HepG2 (cell line): ENCODE measurements around the gene GALNT15.

Source experiments
- JUN ChIP-seq: sonication (generic); formaldehyde crosslinking; IDR thresholded peaks from 2 replicates; pipeline ENCODE4 v1.4.0; 2020; ENCODE audit warnings: mild to moderate bottlenecking, missing genetic modification reagents
- MYC ChIP-seq: sonication (generic); formaldehyde crosslinking; IDR thresholded peaks from 2 replicates; pipeline ENCODE4 v1.9.0; 2021; ENCODE audit warnings: missing genetic modification reagents, borderline replicate concordance
- SATB2 ChIP-seq: sonication (generic); formaldehyde crosslinking; IDR thresholded peaks from 2 replicates; pipeline ENCODE4 v1.5.0; 2020; ENCODE audit warnings: missing genetic modification reagents
- SRSF1 ChIP-seq: fragments of 200-400 bp; formaldehyde crosslinking; optimal IDR thresholded peaks from 2 replicates; pipeline ENCODE3; 2017; ENCODE audit warnings: mild to moderate bottlenecking, low read depth, low read length, moderate library complexity
- STAT6 ChIP-seq: sonication (generic); formaldehyde crosslinking; IDR thresholded peaks from 2 replicates; pipeline ENCODE4 v1.4.0; 2020; ENCODE audit warnings: missing genetic modification reagents, mild to moderate bottlenecking, borderline replicate concordance
- ZNF800 ChIP-seq: sonication (generic); formaldehyde crosslinking; IDR thresholded peaks from 2 replicates; pipeline ENCODE4 v1.4.0; 2020; ENCODE audit warnings: missing genetic modification reagents
- ZSCAN29 ChIP-seq: sonication (generic); formaldehyde crosslinking; conservative IDR thresholded peaks from 2 replicates; pipeline ENCODE4 v1.4.0; 2020; ENCODE audit warnings: mild to moderate bottlenecking, missing genetic modification reagents
- TF ChIP-seq, protein P1 (sequence below): sonication (generic); formaldehyde crosslinking; IDR thresholded peaks from 2 replicates; pipeline ENCODE4 v1.4.0; 2020; ENCODE audit warnings: missing genetic modification reagents

DNA sequence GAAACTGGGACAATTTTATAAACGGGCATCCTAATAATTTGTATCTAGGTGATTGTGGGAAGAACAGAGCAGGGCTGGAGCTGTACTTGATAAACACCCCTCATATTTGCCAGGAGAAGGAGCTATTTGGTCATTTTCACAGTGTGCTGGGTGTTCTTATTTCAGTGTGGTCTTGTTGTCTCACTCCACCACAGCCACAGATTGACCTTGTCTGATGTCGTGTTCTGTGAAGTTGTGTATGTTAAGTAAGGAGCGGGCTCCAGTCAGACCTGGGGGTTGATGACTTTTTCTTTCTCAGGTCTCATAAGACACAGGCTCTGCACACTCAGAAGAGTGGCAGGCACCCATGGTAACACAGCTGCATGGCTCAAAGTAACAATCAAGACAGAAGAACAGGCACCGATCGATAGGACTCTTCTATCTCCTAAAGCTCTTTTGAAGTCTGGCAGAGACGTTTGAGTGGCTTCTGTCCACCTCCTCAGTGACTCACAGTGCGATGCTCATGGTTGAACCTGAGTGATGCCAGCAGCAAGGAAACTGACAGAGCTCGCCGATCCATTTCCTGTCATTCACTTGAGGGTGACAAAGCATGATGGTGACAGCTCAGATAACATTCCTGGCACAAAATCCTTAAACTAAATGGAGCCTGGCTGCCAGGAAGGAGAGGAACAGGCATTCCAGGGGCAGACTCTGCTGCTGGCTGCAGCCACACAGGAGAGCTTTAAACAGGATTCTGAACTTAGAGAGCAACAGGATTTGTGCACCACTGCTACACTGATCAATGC lies 69.4 kb downstream of the GALNT15 start:
- TF ChIP-seq STAT6 (CRISPR knock-in tag), result no peak
- no peak for TF ChIP-seq MYC (CRISPR knock-in tag)
- no peak for TF ChIP-seq ZSCAN29 (CRISPR knock-in tag)
- no peak for TF ChIP-seq JUN (CRISPR knock-in tag)
- TF ChIP-seq, protein P1, sequence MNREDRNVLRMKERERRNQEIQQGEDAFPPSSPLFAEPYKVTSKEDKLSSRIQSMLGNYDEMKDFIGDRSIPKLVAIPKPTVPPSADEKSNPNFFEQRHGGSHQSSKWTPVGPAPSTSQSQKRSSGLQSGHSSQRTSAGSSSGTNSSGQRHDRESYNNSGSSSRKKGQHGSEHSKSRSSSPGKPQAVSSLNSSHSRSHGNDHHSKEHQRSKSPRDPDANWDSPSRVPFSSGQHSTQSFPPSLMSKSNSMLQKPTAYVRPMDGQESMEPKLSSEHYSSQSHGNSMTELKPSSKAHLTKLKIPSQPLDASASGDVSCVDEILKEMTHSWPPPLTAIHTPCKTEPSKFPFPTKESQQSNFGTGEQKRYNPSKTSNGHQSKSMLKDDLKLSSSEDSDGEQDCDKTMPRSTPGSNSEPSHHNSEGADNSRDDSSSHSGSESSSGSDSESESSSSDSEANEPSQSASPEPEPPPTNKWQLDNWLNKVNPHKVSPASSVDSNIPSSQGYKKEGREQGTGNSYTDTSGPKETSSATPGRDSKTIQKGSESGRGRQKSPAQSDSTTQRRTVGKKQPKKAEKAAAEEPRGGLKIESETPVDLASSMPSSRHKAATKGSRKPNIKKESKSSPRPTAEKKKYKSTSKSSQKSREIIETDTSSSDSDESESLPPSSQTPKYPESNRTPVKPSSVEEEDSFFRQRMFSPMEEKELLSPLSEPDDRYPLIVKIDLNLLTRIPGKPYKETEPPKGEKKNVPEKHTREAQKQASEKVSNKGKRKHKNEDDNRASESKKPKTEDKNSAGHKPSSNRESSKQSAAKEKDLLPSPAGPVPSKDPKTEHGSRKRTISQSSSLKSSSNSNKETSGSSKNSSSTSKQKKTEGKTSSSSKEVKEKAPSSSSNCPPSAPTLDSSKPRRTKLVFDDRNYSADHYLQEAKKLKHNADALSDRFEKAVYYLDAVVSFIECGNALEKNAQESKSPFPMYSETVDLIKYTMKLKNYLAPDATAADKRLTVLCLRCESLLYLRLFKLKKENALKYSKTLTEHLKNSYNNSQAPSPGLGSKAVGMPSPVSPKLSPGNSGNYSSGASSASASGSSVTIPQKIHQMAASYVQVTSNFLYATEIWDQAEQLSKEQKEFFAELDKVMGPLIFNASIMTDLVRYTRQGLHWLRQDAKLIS, result no peak
- TF ChIP-seq SRSF1, result no peak
- TF ChIP-seq ZNF800 (CRISPR knock-in tag), result no peak
- TF ChIP-seq SATB2 (CRISPR knock-in tag), result no peak
